Measurements from ENCODE around the gene LOXL1. TPM values are rescaled to one million over a fixed set of nuclear protein-coding genes. Genes with fewer than 3 reads are reported as not detected.

Gene LOXL1
- total and polyA plus RNA-seq, 9 of the 15 experiments (the other 6 are each of a cell fraction or from before 2014, with no cell fraction given), result 0.14 TPM; not detected in 8

GRCh38 chr15:73941044-73941443 lies 14.8 kb downstream of the LOXL1 start:
- TF ChIP-seq ARID4B (CRISPR knock-in tag; IDR thresholded peaks at IDR 0.05) (no peak), FOS (IDR thresholded peaks at IDR 0.05; ENCODE audit: extremely low read depth, insufficient read length) (no peak), NCOR1 (IDR thresholded peaks at IDR 0.05) (no peak), ZNF830 (CRISPR knock-in tag; IDR thresholded peaks at IDR 0.05) (no peak), HMG20A (CRISPR knock-in tag; conservative IDR thresholded peaks at IDR 0.05) (no peak), HMGN3 (IDR thresholded peaks at IDR 0.05; ENCODE audit: borderline replicate concordance, extremely low read depth, insufficient read length, low read depth, low read length) (no peak), ZNF655 (CRISPR knock-in tag; IDR thresholded peaks at IDR 0.05) (no peak), KLF1 (tag; IDR thresholded peaks at IDR 0.05) (no peak), TCF7 (IDR thresholded peaks at IDR 0.05; ENCODE audit: borderline replicate concordance) (no peak), MNT (conservative IDR thresholded peaks at IDR 0.05) (no peak)
- POLR2A ChIA-PET, result no interaction called here
- no peak overlapping the region for H3K27ac ChIP-seq (ENCODE audit: extremely low read depth, low read depth, low read length)
- peaks cover 12% of the 10 kb centered on the region; the same call in 1 of the 2 replicates for H4K20me1 ChIP-seq (replicated peaks; ENCODE audit: control insufficient read depth, insufficient read depth, low read length)
- H2AFZ ChIP-seq (ENCODE audit: low read depth, low read length), result no peak overlapping the region
- H3K9me1 ChIP-seq (ENCODE audit: control insufficient read depth, insufficient read depth, low read length), result no peaks in the 10 kb centered on the region
- H3K4me1 ChIP-seq (replicated peaks in 1 of 2; ENCODE audit: control insufficient read depth in 2 of 2, insufficient read depth in 2 of 2, low read length in 2 of 2), result no peaks in the 10 kb centered on the region
- FAIRE-seq (no peak), DNase-seq (ENCODE audit: extremely low read depth in 1 of 4, low spot score in 3 of 4) (no peak), ATAC-seq (no peak)
- no peak overlapping the region for H3K4me3 ChIP-seq
- H3K4me2 ChIP-seq (ENCODE audit: insufficient read depth, low read length), result no peak overlapping the region
- intact Hi-C loops (cut with micrococcal nuclease), result no loop called here
- H3K36me3 ChIP-seq (ENCODE audit: control insufficient read depth, insufficient read depth, low read length), result no peaks in the 10 kb centered on the region
- H3K27me3 ChIP-seq (ENCODE audit: control insufficient read depth in 2 of 2, insufficient read depth in 2 of 2, low read length in 2 of 2), result peaks cover 8 to 56% of the 10 kb centered on the region in 2 experiments; a peak in 4 of 5 replicates
- in situ Hi-C loops (cut with MboI), result no loop called here
- H3K9me3 ChIP-seq (replicated peaks; ENCODE audit: control insufficient read depth, insufficient read depth, low read depth, low read length), result no peaks in the 10 kb centered on the region
- H3K9ac ChIP-seq (ENCODE audit: insufficient read depth in 1 of 2, low read depth in 2 of 2, low read length in 2 of 2), result no peak overlapping the region
- no peaks in the 10 kb centered on the region for H3K79me2 ChIP-seq (ENCODE audit: control insufficient read depth, insufficient read depth, low read length)
- WGBS (ENCODE audit: insufficient coverage, low coverage, missing lambda C conversion rate), result 17% methylated on average over 1 of the region's 1 CpG
- CTCF ChIA-PET (ENCODE audit: low intra/inter-chr PET ratio), result no interaction called here
- BruUV-seq (replicated peaks), result no TSS peak

Data from K562 (cell line).